ENCODE results near the gene PER2. TPM values are rescaled to one million over a fixed set of nuclear protein-coding genes. Genes with fewer than 3 reads are reported as not detected.

Gene PER2
- total and polyA plus RNA-seq, 2 donors (not counting 3 experiments of a cell fraction or from before 2014, with no cell fraction given) = 0.86 to 3.8 TPM

DNA sequence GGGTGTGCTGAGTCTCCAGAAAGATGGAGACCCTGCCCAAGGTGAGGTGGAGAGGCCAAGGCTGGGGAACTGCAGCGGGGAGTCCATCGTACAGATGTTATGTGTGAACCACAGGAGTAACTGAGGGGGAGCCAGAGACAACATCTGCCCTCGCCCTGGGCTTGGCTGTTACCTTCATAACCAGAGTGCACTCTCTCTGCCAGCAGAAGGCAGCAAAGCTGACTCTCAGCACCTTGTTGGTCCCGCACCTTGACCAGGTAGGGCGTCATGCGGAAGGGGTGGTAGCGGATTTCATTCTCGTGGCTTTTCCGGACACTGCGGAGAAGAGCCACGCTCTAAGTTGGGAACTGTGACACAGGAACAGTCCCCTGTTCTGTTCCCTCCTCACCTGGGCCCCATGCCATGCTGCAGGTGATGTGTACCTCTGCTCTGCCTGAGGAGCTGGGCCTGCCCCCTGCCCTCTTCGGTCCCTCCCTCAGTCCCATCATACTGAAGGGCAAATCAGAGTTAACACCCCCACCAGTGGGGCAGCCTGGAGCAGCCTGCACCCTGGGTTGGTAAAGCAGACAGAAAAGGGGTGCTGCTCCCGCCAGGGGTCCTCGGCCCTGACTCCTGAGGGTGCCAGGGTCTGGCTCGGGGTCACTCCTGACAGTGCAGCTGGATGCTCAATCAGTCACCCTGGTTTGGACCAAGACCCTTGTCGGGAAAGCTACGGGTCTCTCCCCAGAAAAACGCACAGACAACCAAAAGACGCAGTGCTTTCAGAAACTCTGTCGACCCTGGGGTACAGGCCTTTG is 20.3 kb downstream of the PER2 start:
- dilution Hi-C loops (cut with MboI; ENCODE audit: extremely low pct_ligation_motif_present, low sequenced_read_pairs) (no loop called here), intact Hi-C loops (cut with micrococcal nuclease) (loop anchor here (10.0 kb wide), 2 partner anchors 343 to 753 kb away; no protein-coding TSS in a partner anchor)
- no peak for TF ChIP-seq JUN (IDR thresholded peaks at IDR 0.05; ENCODE audit: borderline replicate concordance, insufficient read depth, insufficient read length, low read depth)
- no peak for TF ChIP-seq POLR2AphosphoS5 (IDR thresholded peaks at IDR 0.05; ENCODE audit: insufficient read depth, low read depth, low read length)
- no peak for TF ChIP-seq POLR2A (IDR thresholded peaks at IDR 0.05; ENCODE audit: low read depth, low read length)
- TF ChIP-seq EZH2 (IDR thresholded peaks at IDR 0.05; ENCODE audit: borderline replicate concordance, low read depth, low read length, severe bottlenecking) = no peak
- TF ChIP-seq, protein P1, sequence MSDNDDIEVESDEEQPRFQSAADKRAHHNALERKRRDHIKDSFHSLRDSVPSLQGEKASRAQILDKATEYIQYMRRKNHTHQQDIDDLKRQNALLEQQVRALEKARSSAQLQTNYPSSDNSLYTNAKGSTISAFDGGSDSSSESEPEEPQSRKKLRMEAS (IDR thresholded peaks at IDR 0.05; ENCODE audit: insufficient read depth, insufficient read length) = no peak
- TF ChIP-seq FOS (IDR thresholded peaks at IDR 0.05; ENCODE audit: borderline replicate concordance, insufficient read depth, low read length) = no peak
- TF ChIP-seq MYC (IDR thresholded peaks at IDR 0.05; ENCODE audit: low read depth, low read length) = no peak
- TF ChIP-seq, protein P2, sequence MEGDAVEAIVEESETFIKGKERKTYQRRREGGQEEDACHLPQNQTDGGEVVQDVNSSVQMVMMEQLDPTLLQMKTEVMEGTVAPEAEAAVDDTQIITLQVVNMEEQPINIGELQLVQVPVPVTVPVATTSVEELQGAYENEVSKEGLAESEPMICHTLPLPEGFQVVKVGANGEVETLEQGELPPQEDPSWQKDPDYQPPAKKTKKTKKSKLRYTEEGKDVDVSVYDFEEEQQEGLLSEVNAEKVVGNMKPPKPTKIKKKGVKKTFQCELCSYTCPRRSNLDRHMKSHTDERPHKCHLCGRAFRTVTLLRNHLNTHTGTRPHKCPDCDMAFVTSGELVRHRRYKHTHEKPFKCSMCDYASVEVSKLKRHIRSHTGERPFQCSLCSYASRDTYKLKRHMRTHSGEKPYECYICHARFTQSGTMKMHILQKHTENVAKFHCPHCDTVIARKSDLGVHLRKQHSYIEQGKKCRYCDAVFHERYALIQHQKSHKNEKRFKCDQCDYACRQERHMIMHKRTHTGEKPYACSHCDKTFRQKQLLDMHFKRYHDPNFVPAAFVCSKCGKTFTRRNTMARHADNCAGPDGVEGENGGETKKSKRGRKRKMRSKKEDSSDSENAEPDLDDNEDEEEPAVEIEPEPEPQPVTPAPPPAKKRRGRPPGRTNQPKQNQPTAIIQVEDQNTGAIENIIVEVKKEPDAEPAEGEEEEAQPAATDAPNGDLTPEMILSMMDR (IDR thresholded peaks at IDR 0.05; ENCODE audit: extremely low read depth in 1 of 2, insufficient read depth in 1 of 2, low read depth in 1 of 2, low read length in 2 of 2) = no peak
- no peak for TF ChIP-seq GATA2 (IDR thresholded peaks at IDR 0.05; ENCODE audit: insufficient read depth, insufficient read length, low read depth, low read length)
- no peaks in the 10 kb centered on the region for H3K9me3 ChIP-seq (replicated peaks; ENCODE audit: control insufficient read depth, insufficient read depth, low read length)
- ChIA-PET POLR2A (no interaction called here), CTCF (no interaction called here)
- H3K27me3 ChIP-seq (ENCODE audit: control insufficient read depth in 2 of 2, insufficient read depth in 2 of 2, low read length in 2 of 2) = no peaks in the 10 kb centered on the region
- H3K4me3 ChIP-seq (replicated peaks in 1 of 3; ENCODE audit: insufficient read depth in 1 of 3, low read depth in 1 of 3, low read length in 3 of 3) = no peak overlapping the region
- no peak for FAIRE-seq
- no peak overlapping the region for H3K27ac ChIP-seq (ENCODE audit: insufficient read depth, low read depth, low read length)
- no peak overlapping the region for H3K4me2 ChIP-seq (ENCODE audit: insufficient read depth, low read length)
- BruUV-seq (replicated peaks) = no TSS peak
- peaks cover 12% of the 10 kb centered on the region for H3K4me1 ChIP-seq (ENCODE audit: control insufficient read depth, extremely low read depth, insufficient read depth, low read length)
- no peaks in the 10 kb centered on the region for H4K20me1 ChIP-seq (replicated peaks; ENCODE audit: control insufficient read depth, extremely low read depth, insufficient read depth, low read length)
- H3K79me2 ChIP-seq (ENCODE audit: control insufficient read depth, insufficient read depth, low read length) = no peaks in the 10 kb centered on the region
- H3K9ac ChIP-seq (replicated peaks; ENCODE audit: extremely low read depth, insufficient read depth, low read length) = no peak overlapping the region
- no peak overlapping the region for H2AFZ ChIP-seq (ENCODE audit: low read depth, low read length)
- no peaks in the 10 kb centered on the region for H3K9me1 ChIP-seq (replicated peaks; ENCODE audit: control insufficient read depth, extremely low read depth, insufficient read depth, low read length)
- peaks cover 0 to 3% of the 10 kb centered on the region in 2 experiments for H3K36me3 ChIP-seq (ENCODE audit: control insufficient read depth in 2 of 2, extremely low read depth in 1 of 2, insufficient read depth in 2 of 2, low read length in 2 of 2)
- DNase-seq (ENCODE audit: low read depth, low spot score) = no peak
